IgD-negative memory B cell (primary cell): ENCODE data around the gene NUDCD3. TPM values are rescaled to one million over a fixed set of nuclear protein-coding genes. Genes with fewer than 3 reads are reported as not detected.
"Not testable (repeated sequence)": the region's sequence is repeated elsewhere in the genome, so short reads cannot be mapped to it uniquely, and the experiment has no call there.

ENCODE experiments used
- H3K27ac Mint-ChIP-seq, 3 donors: one replicate each; pipeline ENCODE4 v1.8.0; 2020 to 2022; ENCODE audit warnings: mild to moderate bottlenecking in 3 of 3, mixed read lengths in 3 of 3, moderate library complexity in 1 of 3
- H3K27me3 Mint-ChIP-seq: one replicate; pipeline ENCODE4 v1.8.0; 2021; ENCODE audit warnings: mixed read lengths
- H3K36me3 Mint-ChIP-seq: one replicate; pipeline ENCODE4 v1.8.0; 2020; ENCODE audit warnings: mild to moderate bottlenecking, mixed read lengths
- H3K4me1 Mint-ChIP-seq, 3 donors: one replicate each; pipeline ENCODE4 v1.8.0; 2020 to 2022; ENCODE audit warnings: mixed read lengths in 3 of 3, mild to moderate bottlenecking in 1 of 3
- H3K4me3 Mint-ChIP-seq, 4 donors: one replicate each; pipeline ENCODE4 v1.8.0; 2020 to 2022; ENCODE audit warnings: mild to moderate bottlenecking in 4 of 4, mixed read lengths in 4 of 4, moderate library complexity in 3 of 4
- H3K9me3 Mint-ChIP-seq, 3 donors: one replicate each; pipeline ENCODE4 v1.8.0; 2020 to 2021; ENCODE audit warnings: mixed read lengths in 3 of 3, mild to moderate bottlenecking in 1 of 3
- polyA plus RNA-seq: library from polyadenylated mRNA; unstranded; fragments of 300-500 nt; fragmentation: Illumina TruSeq; gene quantifications from one replicate; pipeline ENCODE4 v1.2.3, GENCODE V29; 2021

Gene NUDCD3
- polyA plus RNA-seq, 1 donor from 2014 or later = 57.4 TPM

DNA sequence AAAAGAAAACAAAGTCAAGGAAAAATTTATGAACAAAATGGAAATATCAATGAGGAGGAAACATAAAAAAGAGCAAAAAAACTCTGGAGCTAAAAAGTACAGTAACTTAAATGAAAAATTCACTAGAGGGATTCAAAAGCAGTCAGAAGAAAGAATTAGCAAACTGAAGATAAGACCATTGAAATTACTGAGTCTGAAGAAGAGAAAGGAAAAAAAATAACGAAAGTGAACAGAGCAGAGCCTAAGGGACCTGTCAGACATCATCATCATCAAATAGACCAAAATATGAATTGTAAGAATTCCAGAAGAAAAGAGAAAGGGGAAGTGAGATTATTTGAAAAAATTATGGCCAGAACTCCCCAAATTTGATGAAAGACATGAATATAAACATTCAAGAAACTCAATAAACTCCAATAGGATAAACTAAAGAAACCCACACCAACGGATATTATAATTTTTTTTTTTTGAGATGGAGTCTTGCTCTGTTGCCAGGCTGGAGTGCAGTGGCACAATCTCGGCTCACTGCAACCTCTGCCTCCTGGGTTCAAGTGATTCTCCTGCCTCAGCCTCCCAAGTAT lies 34.4 kb upstream of the NUDCD3 start:
- Mint-ChIP-seq H3K4me1 (peaks cover 0 to 2% (median 0%) of the 10 kb centered on the region in 3 donors), H3K27me3 (peaks cover 6% of the 10 kb centered on the region), H3K27ac (no peak overlapping the region), H3K4me3 (no peak overlapping the region), H3K9me3 (peaks cover 7 to 12% (median 10%) of the 10 kb centered on the region in 3 donors), H3K36me3 (peaks cover 4% of the 10 kb centered on the region)

DNA sequence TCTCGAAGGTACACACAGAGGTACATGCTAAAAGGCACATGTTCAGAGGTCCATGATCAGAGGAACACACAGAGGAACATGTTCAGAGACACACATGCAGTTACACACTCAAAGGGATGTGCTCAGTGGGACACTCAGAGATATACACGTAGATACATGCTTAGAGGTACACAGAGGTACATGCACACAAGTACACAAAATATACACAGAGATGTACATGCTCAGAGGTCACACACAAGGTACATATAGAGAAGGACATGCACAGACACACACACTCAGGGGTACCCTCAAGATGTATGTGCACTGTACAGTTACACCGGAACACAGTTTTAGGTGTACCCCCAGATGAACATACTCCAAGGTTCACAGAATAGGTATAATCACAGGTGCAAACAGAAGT lies 31.9 kb upstream of the NUDCD3 start:
- Mint-ChIP-seq H3K9me3 (peaks cover 7 to 12% (median 10%) of the 10 kb centered on the region in 3 donors), H3K36me3 (peaks cover 7% of the 10 kb centered on the region), H3K27me3 (peaks cover 8% of the 10 kb centered on the region), H3K4me3 (no peak overlapping the region), H3K4me1 (peaks cover 0 to 2% (median 0%) of the 10 kb centered on the region in 3 donors), H3K27ac (no peak overlapping the region)

DNA sequence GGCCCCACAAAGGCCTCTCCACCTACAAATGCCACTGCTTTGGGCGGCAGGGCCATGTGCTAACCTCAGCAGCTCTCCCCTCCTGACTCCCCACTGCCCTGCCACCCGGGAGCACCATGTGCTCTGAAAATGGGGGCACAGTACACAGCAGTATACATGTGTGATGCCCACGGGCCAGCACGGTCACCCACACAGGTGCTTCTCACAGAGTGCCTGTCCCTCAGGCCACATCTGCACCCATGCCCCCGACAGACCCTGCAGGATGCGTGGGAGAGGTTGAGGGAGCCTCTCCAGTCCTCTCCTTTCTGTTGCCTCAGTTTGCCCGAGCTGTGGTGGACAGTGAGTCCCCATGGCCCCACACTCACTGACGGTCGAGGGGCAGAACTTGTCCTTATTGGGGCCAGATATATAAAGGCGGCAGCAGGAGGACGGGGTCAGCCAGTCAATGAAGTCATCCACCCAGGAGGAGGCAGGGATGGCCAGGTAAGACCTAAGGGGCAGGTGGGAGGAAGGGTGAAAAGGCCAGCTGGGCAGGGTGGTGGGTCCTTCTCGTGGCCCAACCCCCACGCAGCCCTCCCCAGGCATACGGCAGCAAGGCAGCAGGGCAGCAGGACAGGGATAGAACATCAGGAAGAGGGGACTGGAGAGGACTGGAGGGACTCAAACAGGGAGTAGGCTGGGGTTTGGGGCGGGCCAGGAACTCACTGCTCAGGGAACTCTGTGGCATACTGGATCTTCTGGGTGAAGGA lies 31.1 kb upstream of the NUDCD3 start:
- H3K4me1 Mint-ChIP-seq = peaks cover 0 to 2% (median 0%) of the 10 kb centered on the region in 3 donors
- peaks cover 7 to 12% (median 10%) of the 10 kb centered on the region in 3 donors for H3K9me3 Mint-ChIP-seq
- no peak overlapping the region for H3K4me3 Mint-ChIP-seq
- peaks cover 7% of the 10 kb centered on the region for H3K36me3 Mint-ChIP-seq
- H3K27me3 Mint-ChIP-seq = peaks cover 8% of the 10 kb centered on the region
- H3K27ac Mint-ChIP-seq = no peak overlapping the region

DNA sequence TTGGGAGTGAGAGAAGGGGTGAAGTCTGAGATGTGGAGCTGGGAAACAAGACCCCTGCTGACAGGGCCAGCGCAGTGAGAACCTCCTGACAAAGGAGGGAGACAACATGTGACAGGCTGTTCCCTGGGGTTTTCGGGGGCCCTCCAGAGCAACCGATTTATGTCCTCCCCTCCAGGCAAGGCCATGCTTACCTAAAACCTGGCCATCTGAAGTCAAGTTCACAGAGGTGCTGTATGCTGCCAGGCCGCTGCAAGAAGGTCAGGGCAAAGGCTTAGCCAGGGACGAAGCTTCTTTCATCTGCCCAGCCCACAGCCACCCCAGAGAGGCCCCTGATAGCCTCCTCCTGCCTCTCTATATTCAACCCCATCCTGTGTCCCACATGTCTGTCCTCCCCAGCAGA lies 30.1 kb upstream of the NUDCD3 start:
- Mint-ChIP-seq H3K9me3 (peaks cover 7 to 12% (median 10%) of the 10 kb centered on the region in 3 donors), H3K27ac (no peak overlapping the region), H3K4me3 (no peak overlapping the region), H3K27me3 (peaks cover 8% of the 10 kb centered on the region), H3K4me1 (peaks cover 0 to 2% (median 0%) of the 10 kb centered on the region in 3 donors), H3K36me3 (peaks cover 7% of the 10 kb centered on the region)

DNA sequence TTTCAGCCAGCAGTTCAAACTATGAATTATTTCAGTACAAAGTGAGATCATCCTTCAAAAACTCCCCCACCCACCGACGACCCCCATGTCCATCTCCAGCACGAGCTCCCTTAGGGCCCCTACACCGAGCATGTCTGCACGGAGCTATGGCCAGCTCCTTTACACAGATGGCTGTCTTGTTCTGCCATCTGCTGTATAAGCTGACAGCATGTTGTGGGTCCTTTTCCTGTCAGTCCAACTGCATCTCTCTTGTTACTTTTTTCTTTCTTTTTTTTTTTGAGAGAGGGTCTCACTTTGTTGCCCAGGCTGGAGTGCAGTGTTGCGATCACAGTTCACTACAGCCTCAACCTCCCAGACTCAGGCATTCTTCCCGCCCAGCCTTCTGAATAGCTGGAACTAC lies 29.1 kb upstream of the NUDCD3 start:
- Mint-ChIP-seq H3K27me3 (peaks cover 8% of the 10 kb centered on the region), H3K36me3 (peaks cover 3% of the 10 kb centered on the region), H3K4me1 (peaks cover 0 to 2% (median 0%) of the 10 kb centered on the region in 3 donors), H3K27ac (no peak overlapping the region), H3K9me3 (peaks cover 4 to 8% (median 5%) of the 10 kb centered on the region in 3 donors), H3K4me3 (no peak overlapping the region)

DNA sequence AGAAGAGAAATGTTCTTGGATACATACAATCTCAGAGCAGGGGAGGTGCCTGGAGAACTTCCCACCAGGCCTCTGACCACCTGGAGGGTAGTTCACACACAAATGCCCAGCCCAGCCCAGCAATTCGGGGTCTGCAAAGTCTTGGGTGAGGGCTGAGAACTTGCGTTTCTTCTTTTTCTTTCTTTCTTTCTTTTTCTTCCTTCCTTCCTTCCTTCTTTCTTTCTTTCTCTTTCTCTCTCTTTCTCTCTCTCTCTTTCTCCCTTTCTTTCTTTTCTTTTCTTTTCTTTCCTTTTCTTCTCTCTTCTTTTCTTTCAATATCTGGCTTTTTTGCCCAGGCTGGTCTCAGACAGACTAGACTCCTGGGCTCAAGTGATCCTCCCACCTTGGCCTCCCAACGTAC lies 28.3 kb upstream of the NUDCD3 start:
- Mint-ChIP-seq H3K27me3 (peaks cover 8% of the 10 kb centered on the region), H3K4me1 (peaks cover 0 to 2% (median 0%) of the 10 kb centered on the region in 3 donors), H3K36me3 (peaks cover 3% of the 10 kb centered on the region), H3K4me3 (no peak overlapping the region), H3K27ac (no peak overlapping the region), H3K9me3 (peaks cover under 1 to 4% (median under 1%) of the 10 kb centered on the region in 3 donors)

DNA sequence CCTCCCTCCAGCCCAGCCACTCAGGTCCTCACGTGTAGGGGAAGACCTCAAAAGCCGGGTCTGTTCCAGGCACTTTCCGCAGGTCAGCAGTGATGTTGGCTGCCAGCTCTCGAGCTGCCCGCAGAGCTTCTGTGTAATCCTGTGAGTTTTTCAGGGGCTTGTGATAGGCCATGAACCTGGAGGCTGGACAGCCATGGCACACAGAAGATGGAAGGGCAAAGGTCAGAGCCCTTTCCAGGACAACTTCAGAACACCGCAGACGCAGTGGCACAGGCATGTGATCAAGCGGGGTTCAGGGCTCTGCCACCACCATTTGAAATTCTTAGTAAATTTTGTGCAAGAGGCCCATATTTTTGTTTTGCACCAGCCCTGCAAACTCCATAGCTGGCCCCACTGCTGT lies 26.7 kb upstream of the NUDCD3 start:
- H3K9me3 Mint-ChIP-seq = no peaks in the 10 kb centered on the region
- no peak overlapping the region for H3K27ac Mint-ChIP-seq
- peaks cover 3% of the 10 kb centered on the region for H3K36me3 Mint-ChIP-seq
- no peaks in the 10 kb centered on the region for H3K4me1 Mint-ChIP-seq
- peaks cover 8% of the 10 kb centered on the region for H3K27me3 Mint-ChIP-seq
- H3K4me3 Mint-ChIP-seq = no peak overlapping the region

DNA sequence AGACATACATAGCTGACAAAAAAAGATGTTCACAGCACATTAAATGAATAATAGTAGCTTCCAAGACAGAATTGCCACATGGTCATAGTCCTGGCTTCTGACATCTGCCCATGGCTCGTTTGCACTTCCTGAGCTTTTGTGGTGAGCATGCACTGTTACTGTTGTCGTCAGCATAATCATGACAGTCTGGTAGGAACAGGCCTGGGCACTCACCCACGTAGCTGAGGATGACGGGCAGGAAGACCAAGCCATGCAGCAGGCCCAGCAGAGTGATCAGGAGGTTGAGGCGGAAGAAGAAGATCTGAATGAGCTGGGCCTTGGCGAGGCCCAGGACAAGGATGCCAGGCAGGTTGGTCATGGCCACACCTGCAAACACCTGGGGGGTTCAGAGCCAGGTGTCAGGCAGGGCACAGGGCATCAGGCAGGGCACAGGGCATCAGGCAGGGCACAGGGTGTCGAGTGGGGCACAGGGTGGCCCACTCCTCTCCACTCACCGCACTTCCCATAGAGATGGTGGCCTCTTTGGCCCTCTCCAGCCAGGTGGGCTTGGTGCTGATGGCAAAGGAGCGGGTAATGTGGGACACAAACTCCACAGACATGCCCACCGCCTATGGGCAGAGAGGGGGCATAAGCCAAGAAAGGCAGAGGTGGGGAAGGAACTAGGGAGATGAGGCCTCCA lies 25.3 kb upstream of the NUDCD3 start:
- Mint-ChIP-seq H3K4me3 (peak overlapping the region in 1 of 4 donors; percentile 21), H3K36me3 (peaks cover 3% of the 10 kb centered on the region), H3K27me3 (peaks cover 3% of the 10 kb centered on the region), H3K9me3 (no peaks in the 10 kb centered on the region), H3K27ac (no peak overlapping the region), H3K4me1 (no peaks in the 10 kb centered on the region)

DNA sequence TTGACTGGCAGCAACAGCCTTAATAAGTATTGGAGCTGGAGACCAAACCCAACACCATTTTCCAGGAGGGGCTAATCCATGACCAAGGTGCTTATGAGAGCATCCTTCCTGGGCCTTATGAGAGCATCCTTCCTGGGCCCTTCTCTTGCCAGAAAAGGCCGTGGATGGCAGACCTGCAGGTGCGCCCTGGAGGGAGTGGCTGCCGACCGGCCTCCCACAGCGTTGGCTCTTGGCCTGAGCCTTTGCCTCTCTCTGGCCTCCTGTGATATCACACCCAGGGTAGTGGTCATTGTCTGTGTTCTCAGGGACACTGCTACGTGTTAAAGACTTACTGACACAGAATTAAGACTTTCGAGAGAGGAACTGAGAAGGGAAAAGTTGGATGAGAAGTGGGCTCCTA lies 22.3 kb upstream of the NUDCD3 start:
- Mint-ChIP-seq H3K27ac (no peak overlapping the region), H3K9me3 (no peaks in the 10 kb centered on the region), H3K36me3 (no peaks in the 10 kb centered on the region), H3K4me3 (no peak overlapping the region), H3K4me1 (no peaks in the 10 kb centered on the region), H3K27me3 (no peaks in the 10 kb centered on the region)

DNA sequence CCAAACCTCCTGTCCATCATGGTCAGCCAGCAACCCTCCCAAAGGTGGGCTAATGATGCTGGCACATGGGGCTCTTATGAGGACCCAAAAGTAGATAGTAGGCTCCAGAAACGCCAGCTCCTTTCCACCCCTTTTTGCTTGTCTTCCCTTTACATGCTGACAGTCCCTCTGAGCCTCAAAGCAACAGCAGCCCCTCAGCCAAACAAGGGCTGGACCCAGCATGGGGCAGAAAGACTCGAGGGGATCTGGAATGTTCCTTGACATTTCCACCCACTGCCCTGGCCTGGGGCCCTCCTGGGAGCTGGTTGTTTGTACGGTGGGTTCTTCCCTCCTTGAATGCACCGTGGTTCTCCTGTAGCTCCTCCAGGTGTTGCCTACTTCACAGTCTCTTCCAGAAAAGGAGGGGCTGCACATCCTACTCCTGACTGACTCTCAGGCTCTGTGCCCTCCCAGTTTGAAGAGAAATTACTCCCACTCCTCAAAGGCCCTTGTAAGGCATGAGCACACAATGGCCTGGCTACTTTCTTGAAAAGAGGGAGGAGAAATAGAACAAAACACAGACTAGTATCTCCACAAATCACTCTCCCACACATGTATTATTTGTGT lies 21.5 kb upstream of the NUDCD3 start:
- no peaks in the 10 kb centered on the region for H3K27me3 Mint-ChIP-seq
- H3K36me3 Mint-ChIP-seq = no peaks in the 10 kb centered on the region
- peaks cover 0 to under 1% (median 0%) of the 10 kb centered on the region in 3 donors for H3K9me3 Mint-ChIP-seq
- no peak overlapping the region for H3K4me3 Mint-ChIP-seq
- no peak overlapping the region for H3K27ac Mint-ChIP-seq
- no peaks in the 10 kb centered on the region for H3K4me1 Mint-ChIP-seq

DNA sequence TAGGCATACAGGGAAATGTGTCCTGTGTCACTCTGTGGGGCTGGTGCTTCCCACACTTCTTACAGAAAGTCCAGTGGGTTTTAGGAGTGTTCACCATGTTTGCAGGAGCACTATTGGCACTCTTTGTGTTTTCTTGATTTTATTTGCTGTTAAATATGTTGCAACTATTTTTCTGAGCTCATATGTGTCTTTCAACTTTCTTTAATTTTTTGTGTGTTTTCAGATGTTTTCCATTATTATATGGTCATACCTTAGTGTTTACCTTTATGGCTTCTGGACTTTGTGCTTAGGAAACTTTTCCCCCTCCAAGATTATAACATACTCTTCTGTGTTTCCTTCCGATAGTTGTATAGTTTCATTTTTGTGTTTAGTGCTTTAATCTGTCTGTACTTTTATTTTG lies 20.8 kb upstream of the NUDCD3 start:
- Mint-ChIP-seq H3K27ac (no peak overlapping the region), H3K9me3 (peaks cover 0 to 4% (median 0%) of the 10 kb centered on the region in 3 donors), H3K4me3 (no peak overlapping the region), H3K27me3 (no peaks in the 10 kb centered on the region), H3K36me3 (no peaks in the 10 kb centered on the region), H3K4me1 (no peaks in the 10 kb centered on the region)

DNA sequence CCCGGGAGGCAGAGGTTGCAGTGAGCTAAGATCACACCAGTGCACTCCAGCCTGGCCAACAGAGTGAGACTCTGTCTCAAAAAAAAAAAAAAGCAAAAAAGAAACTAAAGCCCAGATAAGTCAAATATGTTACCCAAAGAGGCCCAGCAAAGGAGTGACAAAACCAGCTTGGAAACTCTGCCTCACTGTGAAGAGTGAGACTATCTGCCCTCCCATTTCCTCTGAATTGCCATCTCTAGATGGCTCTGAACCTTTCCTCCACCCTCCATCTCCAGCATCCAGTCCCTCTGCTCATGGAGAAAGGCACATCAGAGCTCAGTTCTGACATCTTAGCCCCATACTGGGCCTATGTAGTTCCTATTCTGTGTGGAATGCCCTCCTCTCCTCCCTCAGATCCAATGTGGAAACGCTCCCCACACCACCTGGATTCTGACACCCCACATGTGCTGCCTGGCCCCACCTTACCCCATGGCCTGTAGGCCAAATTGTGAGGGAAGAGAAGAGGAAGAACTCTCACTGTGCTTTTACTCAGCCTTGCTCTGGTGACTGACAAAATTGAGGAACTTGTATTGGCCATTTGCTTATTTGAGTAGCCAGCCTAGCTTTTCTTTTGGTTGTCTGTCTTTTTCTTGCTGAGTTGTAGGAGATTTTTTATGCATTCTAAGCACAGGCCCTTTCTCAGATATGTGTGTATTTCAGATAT lies 18.0 kb upstream of the NUDCD3 start:
- H3K27me3 Mint-ChIP-seq = no peaks in the 10 kb centered on the region
- H3K27ac Mint-ChIP-seq = peak overlapping the region in 1 of 3 donors; percentile 65
- H3K36me3 Mint-ChIP-seq = peaks cover 2% of the 10 kb centered on the region
- peaks cover 0 to 7% (median 2%) of the 10 kb centered on the region in 3 donors for H3K9me3 Mint-ChIP-seq
- no peak overlapping the region for H3K4me3 Mint-ChIP-seq
- peaks cover 0 to 3% (median 0%) of the 10 kb centered on the region in 3 donors for H3K4me1 Mint-ChIP-seq

DNA sequence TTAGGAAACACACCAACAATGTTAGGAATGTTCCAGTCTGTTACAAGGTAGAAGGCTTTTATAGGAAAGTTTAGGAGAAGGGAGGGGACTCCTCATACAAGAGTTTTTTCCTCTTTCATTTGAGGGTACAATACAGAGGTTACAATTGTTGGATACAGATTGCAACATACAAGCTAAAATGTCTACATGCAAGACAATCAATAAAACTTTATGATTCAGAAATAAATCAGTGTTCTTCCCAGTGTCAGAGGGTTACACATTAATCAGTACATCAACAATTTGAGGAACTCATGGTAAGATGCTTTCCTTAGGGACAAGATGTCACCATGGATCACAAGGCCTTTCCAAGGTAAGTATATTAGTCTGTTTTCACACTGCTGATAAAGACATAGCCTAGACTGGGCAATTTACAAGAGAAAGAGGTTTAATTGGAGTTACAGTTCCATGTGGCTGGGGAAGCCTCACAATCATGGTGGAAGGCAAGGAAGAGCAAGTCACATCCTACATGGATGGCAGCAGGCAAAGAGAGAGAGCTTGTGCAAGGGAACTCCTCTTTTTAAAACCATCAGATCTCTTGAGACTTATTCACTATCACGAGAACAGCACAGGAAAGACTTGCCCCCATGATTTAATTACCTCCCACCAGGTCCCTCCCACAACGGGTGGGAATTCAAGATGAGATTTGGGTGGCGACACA lies 16.3 kb upstream of the NUDCD3 start:
- H3K4me3 Mint-ChIP-seq, H3K4me1 Mint-ChIP-seq, H3K36me3 Mint-ChIP-seq, H3K9me3 Mint-ChIP-seq, H3K27me3 Mint-ChIP-seq: not testable (repeated sequence)
- H3K27ac Mint-ChIP-seq = peak overlapping the region in 2 of 3 donors; percentile 5 to 76

DNA sequence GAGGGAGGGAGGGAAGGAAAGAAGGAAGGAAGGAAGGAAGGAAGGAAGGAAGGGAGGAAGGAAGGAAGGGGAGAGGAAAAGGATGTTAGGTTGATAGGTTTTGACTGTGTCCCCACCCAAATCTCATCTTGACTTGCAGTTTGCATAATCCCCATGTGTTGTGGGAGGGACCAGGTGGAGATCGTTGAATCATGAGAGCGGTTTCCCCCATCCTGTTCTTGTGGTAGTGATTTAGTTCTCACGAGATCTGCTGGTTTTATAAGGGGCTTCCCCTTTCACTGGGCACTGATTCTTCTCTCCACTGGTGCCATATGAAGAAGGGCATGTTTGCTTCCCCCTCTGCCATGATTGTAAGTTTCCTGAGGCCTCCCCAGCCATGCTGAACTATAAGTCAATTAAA lies 15.1 kb upstream of the NUDCD3 start:
- peaks cover 2% of the 10 kb centered on the region for H3K36me3 Mint-ChIP-seq
- no peak overlapping the region for H3K4me3 Mint-ChIP-seq
- H3K9me3 Mint-ChIP-seq = peaks cover 0 to 7% (median 2%) of the 10 kb centered on the region in 3 donors
- peaks cover 0 to 3% (median 0%) of the 10 kb centered on the region in 3 donors for H3K4me1 Mint-ChIP-seq
- no peaks in the 10 kb centered on the region for H3K27me3 Mint-ChIP-seq
- H3K27ac Mint-ChIP-seq = no peak overlapping the region
